ENCODE results near the gene NRG2. TPM values are rescaled to one million over a fixed set of nuclear protein-coding genes. Genes with fewer than 3 reads are reported as not detected.

NRG2 gene
- total RNA-seq, 2 experiments from 2014 or later = 0.08 to 0.17 TPM

DNA sequence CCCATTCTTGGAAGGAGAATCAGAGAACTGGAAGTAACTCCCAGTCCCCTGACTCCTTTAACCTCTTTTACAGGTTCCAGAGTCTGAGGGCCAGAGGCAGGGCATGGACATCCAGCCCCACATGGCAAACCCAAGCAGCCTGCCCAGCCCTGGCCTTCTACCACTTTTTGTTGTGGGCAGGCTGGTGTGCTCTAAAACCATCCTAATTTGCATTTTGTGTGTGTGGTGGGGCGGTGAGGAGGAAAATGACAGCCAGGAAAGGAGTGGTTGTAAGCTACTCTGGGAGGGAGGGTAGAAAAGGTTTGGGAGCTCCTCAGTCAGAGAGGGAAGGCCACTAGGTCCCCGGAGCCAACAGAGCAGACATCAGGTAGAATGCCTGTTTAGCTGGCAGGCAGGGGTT, 156.9 kb downstream of the NRG2 start:
- intact Hi-C loops (cut with DNase I, micrococcal nuclease) = no loop called here

GRCh38 chr5:139885857-139886208, 157.3 kb downstream of the NRG2 start:
- DNase-seq (no peak), ATAC-seq (ENCODE audit: poor library complexity) (no peak)
- no peak overlapping the region for H3K27ac Mint-ChIP-seq
- no peaks in the 10 kb centered on the region for H3K9me3 Mint-ChIP-seq
- peaks cover 15% of the 10 kb centered on the region for H3K27me3 Mint-ChIP-seq
- H3K4me1 Mint-ChIP-seq (ENCODE audit: low read depth) = no peaks in the 10 kb centered on the region
- H3K36me3 ChIP-seq (ENCODE audit: insufficient read depth, low read length) = no peaks in the 10 kb centered on the region
- no peaks in the 10 kb centered on the region for H3K4me1 ChIP-seq (ENCODE audit: insufficient read depth, low read length)
- POLR2A ChIA-PET = no interaction called here
- H3K9me3 ChIP-seq (ENCODE audit: control insufficient read depth in 1 of 2, insufficient read depth in 1 of 2, low read length in 2 of 2) = peaks cover 0 to 5% of the 10 kb centered on the region in 2 experiments
- CTCF ChIA-PET = no interaction called here
- H3K27me3 ChIP-seq (ENCODE audit: control insufficient read depth in 1 of 2, insufficient read depth in 2 of 2, low read length in 2 of 2) = peaks cover 0 to 4% of the 10 kb centered on the region in 2 experiments
- H3K4me3 ChIP-seq (ENCODE audit: low read length) = no peak overlapping the region
- H3K36me3 Mint-ChIP-seq (ENCODE audit: low read depth) = no peaks in the 10 kb centered on the region
- no peak overlapping the region for H3K4me3 Mint-ChIP-seq
- H3K27ac ChIP-seq (ENCODE audit: low read depth in 1 of 2, low read length in 2 of 2) = no peak overlapping the region
- TF ChIP-seq CTCF (IDR thresholded peaks at IDR 0.05) = no peak
- intact Hi-C loops (cut with DNase I, micrococcal nuclease) = no loop called here

More for the DNA sequence above, 156.9 kb downstream of the NRG2 start:
- Histone ChIP-seq H3K4me1 (ENCODE audit: insufficient read depth, low read length) (no peaks in the 10 kb centered on the region), H3K36me3 (ENCODE audit: insufficient read depth, low read length) (no peaks in the 10 kb centered on the region), H3K27ac (ENCODE audit: low read depth in 1 of 2, low read length in 2 of 2) (no peak overlapping the region), H3K27me3 (ENCODE audit: control insufficient read depth in 1 of 2, insufficient read depth in 2 of 2, low read length in 2 of 2) (peaks cover 0 to 7% of the 10 kb centered on the region in 2 experiments), H3K4me3 (ENCODE audit: low read length) (no peak overlapping the region), H3K9me3 (ENCODE audit: control insufficient read depth in 1 of 2, insufficient read depth in 1 of 2, low read length in 2 of 2) (peaks cover 0 to 5% of the 10 kb centered on the region in 2 experiments)
- peaks cover 15% of the 10 kb centered on the region for H3K27me3 Mint-ChIP-seq
- CTCF ChIA-PET = no interaction called here
- no peaks in the 10 kb centered on the region for H3K9me3 Mint-ChIP-seq
- TF ChIP-seq CTCF (IDR thresholded peaks at IDR 0.05) = no peak
- H3K36me3 Mint-ChIP-seq (ENCODE audit: low read depth) = no peaks in the 10 kb centered on the region
- no peak for ATAC-seq (ENCODE audit: poor library complexity)
- H3K27ac Mint-ChIP-seq = no peak overlapping the region
- POLR2A ChIA-PET = no interaction called here
- no peaks in the 10 kb centered on the region for H3K4me1 Mint-ChIP-seq (ENCODE audit: low read depth)
- H3K4me3 Mint-ChIP-seq = no peak overlapping the region
- no peak for DNase-seq

- intact Hi-C loops (cut with DNase I, micrococcal nuclease) = no loop called here
- Mint-ChIP-seq H3K36me3 (ENCODE audit: low read depth) (no peaks in the 10 kb centered on the region), H3K27ac (no peak overlapping the region), H3K4me3 (no peak overlapping the region), H3K27me3 (peaks cover 15% of the 10 kb centered on the region), H3K4me1 (ENCODE audit: low read depth) (no peaks in the 10 kb centered on the region), H3K9me3 (no peaks in the 10 kb centered on the region)
- Histone ChIP-seq H3K9me3 (ENCODE audit: control insufficient read depth in 1 of 2, insufficient read depth in 1 of 2, low read length in 2 of 2) (peaks cover 0 to 5% of the 10 kb centered on the region in 2 experiments), H3K27me3 (ENCODE audit: control insufficient read depth in 1 of 2, insufficient read depth in 2 of 2, low read length in 2 of 2) (peaks cover 0 to 4% of the 10 kb centered on the region in 2 experiments), H3K4me1 (ENCODE audit: insufficient read depth, low read length) (no peaks in the 10 kb centered on the region), H3K4me3 (ENCODE audit: low read length) (no peak overlapping the region), H3K27ac (ENCODE audit: low read depth in 1 of 2, low read length in 2 of 2) (no peak overlapping the region), H3K36me3 (ENCODE audit: insufficient read depth, low read length) (no peaks in the 10 kb centered on the region)
- ChIA-PET POLR2A (no interaction called here), CTCF (no interaction called here)
- DNase-seq (no peak), ATAC-seq (ENCODE audit: poor library complexity) (no peak)
- TF ChIP-seq CTCF (IDR thresholded peaks at IDR 0.05) = no peak
Measured at GRCh38 chr5:139885172-139885856, 157.8 kb downstream of the NRG2 start.
